Measurements from ENCODE around the gene SRGAP2C. TPM values are rescaled to one million over a fixed set of nuclear protein-coding genes. Genes with fewer than 3 reads are reported as not detected.
A peak's percentile ranks its signal among the peaks of the same experiment; 100 is the strongest.
"Not testable (repeated sequence)": the region's sequence is repeated elsewhere in the genome, so short reads cannot be mapped to it uniquely, and the experiment has no call there.

Gene SRGAP2C
- total RNA-seq, 3 donors from 2014 or later = 5.4 to 27.8 (median 12.3) TPM

- intact Hi-C loops (cut with DNase I, micrococcal nuclease); H3K4me1 ChIP-seq (ENCODE audit: low read depth); ATAC-seq; H3K9me3 ChIP-seq; H3K4me3 ChIP-seq; H3K36me3 ChIP-seq (ENCODE audit: low read depth); DNase-seq: not testable (repeated sequence)
Observed at GRCh38 chr1:121386319-121386948, 201.7 kb downstream of the SRGAP2C start.

- intact Hi-C loops (cut with DNase I, micrococcal nuclease); H3K4me1 ChIP-seq (ENCODE audit: low read depth); ATAC-seq; DNase-seq; H3K4me3 ChIP-seq; H3K9me3 ChIP-seq; H3K36me3 ChIP-seq (ENCODE audit: low read depth): not testable (repeated sequence)
Observed at GRCh38 chr1:121389895-121390560, 205.3 kb downstream of the SRGAP2C start.

DNA sequence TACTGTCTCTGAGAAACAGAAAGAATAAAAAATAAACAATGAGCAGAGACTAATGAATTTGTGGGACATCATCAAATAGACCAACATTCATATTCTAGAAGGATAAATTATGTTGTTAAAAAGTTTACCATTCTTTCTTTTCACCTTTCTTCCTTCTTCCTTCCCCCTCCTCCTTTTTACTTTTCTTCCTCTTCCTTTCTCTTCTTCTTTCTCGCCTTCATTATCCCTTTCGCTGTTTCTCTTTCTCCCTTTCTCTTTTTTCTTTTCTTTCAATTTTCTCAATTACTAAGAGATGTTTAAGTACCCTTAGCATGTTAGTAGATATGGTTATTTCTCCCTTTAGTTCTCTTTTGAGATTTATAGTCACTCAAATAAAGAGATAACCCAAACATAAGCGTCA, 207.4 kb downstream of the SRGAP2C start:
- intact Hi-C loops (cut with DNase I, micrococcal nuclease); DNase-seq: not testable (repeated sequence)

DNA sequence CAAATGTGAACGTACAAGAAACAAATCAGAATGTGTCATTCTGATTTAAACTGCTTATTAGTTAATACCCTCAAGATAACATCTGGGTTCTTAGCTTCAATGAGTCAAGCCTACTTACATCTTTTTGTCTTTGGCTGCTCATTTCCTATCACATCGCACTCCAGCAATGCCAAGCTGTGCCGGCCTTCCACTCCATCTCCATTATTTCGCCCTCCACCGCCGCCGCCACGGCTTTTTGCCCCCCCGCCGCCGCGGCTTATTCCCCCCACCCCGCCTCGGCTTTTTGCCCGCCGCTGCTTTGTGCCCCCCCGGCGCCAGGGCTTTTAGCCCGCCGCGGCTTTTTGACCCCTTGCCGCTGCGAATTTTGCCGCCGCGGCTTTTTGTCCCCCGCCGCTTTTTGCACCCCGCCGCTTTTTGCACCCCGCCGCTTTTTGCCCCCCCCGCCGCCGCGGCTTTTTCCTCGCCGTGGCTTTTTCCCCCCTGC, 211.0 kb downstream of the SRGAP2C start:
- ATAC-seq; H3K4me1 ChIP-seq (ENCODE audit: low read depth); H3K36me3 ChIP-seq (ENCODE audit: low read depth); intact Hi-C loops (cut with DNase I, micrococcal nuclease); H3K4me3 ChIP-seq; H3K9me3 ChIP-seq: not testable (repeated sequence)
- peak in 1 of 3 donors; percentile 4 for DNase-seq

More for the DNA sequence above, 207.4 kb downstream of the SRGAP2C start:
- H3K4me1 ChIP-seq (ENCODE audit: low read depth); H3K9me3 ChIP-seq; H3K4me3 ChIP-seq; ATAC-seq; H3K36me3 ChIP-seq (ENCODE audit: low read depth): not testable (repeated sequence)

GRCh38 chr1:121396335-121397081, 211.7 kb downstream of the SRGAP2C start:
- H3K36me3 ChIP-seq (ENCODE audit: low read depth); H3K4me3 ChIP-seq; H3K9me3 ChIP-seq; ATAC-seq; H3K4me1 ChIP-seq (ENCODE audit: low read depth); intact Hi-C loops (cut with DNase I, micrococcal nuclease): not testable (repeated sequence)
- DNase-seq = peak; percentile 7 to 62 (median 31)

GRCh38 chr1:121397101-121397500, 212.3 kb downstream of the SRGAP2C start:
- H3K4me3 ChIP-seq; ATAC-seq; H3K9me3 ChIP-seq; H3K4me1 ChIP-seq (ENCODE audit: low read depth); H3K36me3 ChIP-seq (ENCODE audit: low read depth); intact Hi-C loops (cut with DNase I, micrococcal nuclease); DNase-seq: not testable (repeated sequence)

- H3K9me3 ChIP-seq; H3K36me3 ChIP-seq (ENCODE audit: low read depth); H3K4me3 ChIP-seq; H3K4me1 ChIP-seq (ENCODE audit: low read depth); intact Hi-C loops (cut with DNase I, micrococcal nuclease); DNase-seq; ATAC-seq: not testable (repeated sequence)
Observed at GRCh38 chr1:121399193-121399592, 214.4 kb downstream of the SRGAP2C start.

DNA sequence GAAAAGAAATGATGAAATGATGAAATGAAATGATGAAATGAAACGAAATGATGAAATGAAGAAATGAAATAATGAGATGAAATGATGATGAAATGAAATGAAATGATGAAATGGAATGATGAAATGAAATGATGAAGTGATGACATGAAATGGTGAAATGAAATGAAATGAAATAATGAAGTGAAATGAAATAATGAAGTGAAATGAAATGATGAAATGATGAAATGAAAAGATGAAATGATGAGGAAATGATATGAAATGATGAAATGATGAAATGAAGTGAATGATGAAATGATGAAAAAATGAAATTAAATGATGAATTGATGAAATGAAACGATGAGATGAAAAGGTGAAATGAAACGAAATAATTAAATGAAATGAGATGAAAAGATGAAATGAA, 215.3 kb downstream of the SRGAP2C start:
- DNase-seq; H3K4me1 ChIP-seq (ENCODE audit: low read depth); intact Hi-C loops (cut with DNase I, micrococcal nuclease); H3K36me3 ChIP-seq (ENCODE audit: low read depth); H3K4me3 ChIP-seq; H3K9me3 ChIP-seq; ATAC-seq: not testable (repeated sequence)

DNA sequence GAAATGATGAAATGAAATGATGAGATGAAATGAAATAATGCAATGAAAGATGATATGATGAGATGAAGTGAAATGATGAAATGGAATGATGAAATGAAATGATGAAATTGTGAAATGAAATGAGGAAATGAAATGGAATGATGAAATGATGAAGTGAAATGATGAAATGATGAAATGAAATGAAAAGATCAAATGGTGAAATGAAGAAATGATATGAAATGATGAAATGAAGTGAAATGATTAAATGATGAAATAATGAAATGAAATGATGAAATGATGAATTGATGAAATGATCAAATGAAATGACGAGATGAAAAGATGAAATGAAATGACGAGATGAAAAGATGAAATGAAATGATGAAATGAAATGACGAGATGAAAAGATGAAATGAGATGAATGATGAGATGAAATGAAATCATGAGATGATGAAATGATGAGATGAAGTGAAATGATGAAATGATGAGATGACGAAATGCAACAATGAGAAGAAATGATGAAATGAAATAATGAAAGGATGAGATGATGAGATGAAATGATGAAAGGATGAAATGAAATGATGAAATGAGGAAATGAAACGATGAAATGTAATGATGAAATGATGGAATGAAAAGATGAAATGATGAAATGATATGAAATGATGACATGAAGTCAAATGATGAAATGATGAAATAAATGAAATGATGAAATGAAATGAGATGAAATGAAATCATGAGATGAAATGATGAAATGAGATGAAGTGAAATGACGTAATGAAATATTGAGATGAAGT, 216.0 kb downstream of the SRGAP2C start:
- ATAC-seq; DNase-seq; H3K4me1 ChIP-seq (ENCODE audit: low read depth); H3K9me3 ChIP-seq; H3K36me3 ChIP-seq (ENCODE audit: low read depth); H3K4me3 ChIP-seq; intact Hi-C loops (cut with DNase I, micrococcal nuclease): not testable (repeated sequence)

- H3K9me3 ChIP-seq; H3K36me3 ChIP-seq (ENCODE audit: low read depth); intact Hi-C loops (cut with DNase I, micrococcal nuclease); H3K4me1 ChIP-seq (ENCODE audit: low read depth); H3K4me3 ChIP-seq; ATAC-seq: not testable (repeated sequence)
- peak in 2 of 3 donors; percentile 11 to 27 for DNase-seq
Observed at GRCh38 chr1:121401375-121401955, 216.7 kb downstream of the SRGAP2C start.

DNA sequence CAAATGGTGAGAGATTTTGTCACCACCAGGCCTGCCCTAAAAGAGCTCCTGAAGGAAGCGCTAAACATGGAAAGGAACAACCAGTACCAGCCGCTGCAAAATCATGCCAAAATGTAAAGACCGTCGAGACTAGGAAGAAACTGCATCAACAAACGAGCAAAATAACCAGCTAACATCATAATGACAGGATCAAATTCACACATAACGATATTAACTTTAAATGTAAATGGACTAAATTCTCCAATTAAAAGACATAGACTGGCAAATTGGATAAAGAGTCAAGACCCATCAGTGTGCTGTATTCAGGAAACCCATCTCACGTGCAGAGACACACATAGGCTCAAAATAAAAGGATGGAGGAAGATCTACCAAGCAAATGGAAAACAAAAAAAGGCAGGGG, 218.5 kb downstream of the SRGAP2C start:
- DNase-seq; ATAC-seq; H3K4me1 ChIP-seq (ENCODE audit: low read depth); H3K4me3 ChIP-seq; H3K36me3 ChIP-seq (ENCODE audit: low read depth); intact Hi-C loops (cut with DNase I, micrococcal nuclease); H3K9me3 ChIP-seq: not testable (repeated sequence)

Measured in mucosa of descending colon (tissue), 3 donors.